PC-3 (cell line): ENCODE data around the gene TBC1D5. TPM values are rescaled to one million over a fixed set of nuclear protein-coding genes. Genes with fewer than 3 reads are reported as not detected.

Experiments used
- ATAC-seq: fragments of 200-7000 bp; cut with Tn5 transposase; 2 replicates; pipeline ENCODE4 v1.9.1; 2020; ENCODE audit warnings: mild to moderate bottlenecking, moderate library complexity
- BruUV-seq: library from RNA; stranded (reverse); fragments of 400-500 nt; replicated peaks from 2 replicates; lab custom pipeline; 2021; lab: Mats Ljungman, UMichigan
- CTCF ChIA-PET: fragments of 300-600 bp; sonication (Branson Sonifier 250); formaldehyde crosslinking; loops from one replicate; lab custom pipeline; 2022; ENCODE audit warnings: antibody characterized with exemption; lab: Charles Lee
- POLR2A ChIA-PET: fragments of 300-600 bp; sonication (Branson Sonifier 250); formaldehyde crosslinking; loops from one replicate; lab custom pipeline; 2022; ENCODE audit warnings: antibody characterized with exemption; ENCODE audit not compliant: unreplicated experiment; lab: Charles Lee
- DNase-seq: peaks from one replicate; pipeline ENCODE4 v3.0.0-alpha.2; 2015
- H2AFZ ChIP-seq: fragments of 300-600 bp; sonication (generic); 2 replicates; pipeline ENCODE4 v1.6.0; 2016; ENCODE audit warnings: antibody characterized with exemption, low read length
- H3F3A ChIP-seq: fragments of 300-600 bp; sonication (generic); one replicate; pipeline ENCODE4 v1.6.0; 2017; ENCODE audit warnings: antibody characterized with exemption, low read length, control low read depth, mild to moderate bottlenecking; ENCODE audit not compliant: unreplicated experiment
- H3K27ac ChIP-seq: fragments of 300-600 bp; sonication (generic); 2 replicates; pipeline ENCODE4 v1.5.1; 2016; ENCODE audit warnings: mild to moderate bottlenecking, low read length
- H3K27me3 ChIP-seq: fragments of 300-600 bp; sonication (generic); 2 replicates; pipeline ENCODE4 v1.6.1; 2016; ENCODE audit warnings: low read length, mixed read lengths
- H3K36me3 ChIP-seq: fragments of 300-600 bp; sonication (generic); 2 replicates; pipeline ENCODE4 v1.6.1; 2016; ENCODE audit warnings: low read depth, mixed run types, low read length, mixed read lengths
- H3K4me1 ChIP-seq: fragments of 300-600 bp; sonication (generic); 2 replicates; pipeline ENCODE4 v1.5.1; 2016; ENCODE audit warnings: low read length; ENCODE audit not compliant: insufficient read depth
- H3K4me2 ChIP-seq: fragments of 300-600 bp; sonication (generic); 2 replicates; pipeline ENCODE4 v1.6.0; 2016; ENCODE audit warnings: low read length
- H3K4me3 ChIP-seq: fragments of 300-600 bp; sonication (generic); 2 replicates; pipeline ENCODE4 v1.5.1; 2016; ENCODE audit warnings: mild to moderate bottlenecking, low read length, mixed read lengths
- H3K79me2 ChIP-seq: fragments of 300-600 bp; sonication (generic); 2 replicates; pipeline ENCODE4 v1.6.1; 2017; ENCODE audit warnings: low read length, mixed read lengths
- H3K9ac ChIP-seq: fragments of 300-600 bp; sonication (generic); 2 replicates; pipeline ENCODE4 v1.6.0; 2016; ENCODE audit warnings: mild to moderate bottlenecking, low read length
- H3K9me2 ChIP-seq: fragments of 300-600 bp; sonication (generic); replicated peaks from 2 replicates; pipeline ENCODE4 v1.6.1; 2016; ENCODE audit warnings: mixed run types, low read length, mixed read lengths
- H3K9me3 ChIP-seq: fragments of 300-600 bp; sonication (generic); 2 replicates; pipeline ENCODE4 v1.6.1; 2016; ENCODE audit warnings: low read length, mixed read lengths
- H4K20me1 ChIP-seq: fragments of 300-600 bp; sonication (generic); 2 replicates; pipeline ENCODE4 v1.6.1; 2016; ENCODE audit warnings: low read length, mixed read lengths
- EZH2 ChIP-seq: fragments of 300-600 bp; sonication (generic); IDR thresholded peaks from one replicate; pipeline ENCODE4 v1.6.1; 2017; ENCODE audit warnings: antibody characterized with exemption, mild to moderate bottlenecking, low read length; ENCODE audit not compliant: unreplicated experiment
- EZH2phosphoT487 ChIP-seq: fragments of 300-600 bp; sonication (generic); IDR thresholded peaks from 2 replicates; pipeline ENCODE4 v1.6.1; 2018; ENCODE audit warnings: mild to moderate bottlenecking, antibody characterized with exemption, low read length, borderline replicate concordance
- intact Hi-C: fragments of 100-400 bp; cut with micrococcal nuclease; formaldehyde crosslinking; loops from 2 replicates; pipeline ENCODE4 v1.9.0; 2023
- total RNA-seq: library from RNA; depleted of rRNA; stranded (reverse); fragments of >200 nt; gene quantifications from 2 replicates; pipeline ENCODE4 v1.2.3, GENCODE V29; 2014
- TF ChIP-seq, protein P1 (sequence below): fragments of 300-600 bp; sonication (generic); conservative IDR thresholded peaks from 2 replicates; pipeline ENCODE4 v1.5.1; 2017; ENCODE audit warnings: antibody characterized with exemption, low read depth, mild to moderate bottlenecking, low read length

TBC1D5 gene
- total RNA-seq, 1 experiment from 2014 or later: 54.5 TPM

DNA sequence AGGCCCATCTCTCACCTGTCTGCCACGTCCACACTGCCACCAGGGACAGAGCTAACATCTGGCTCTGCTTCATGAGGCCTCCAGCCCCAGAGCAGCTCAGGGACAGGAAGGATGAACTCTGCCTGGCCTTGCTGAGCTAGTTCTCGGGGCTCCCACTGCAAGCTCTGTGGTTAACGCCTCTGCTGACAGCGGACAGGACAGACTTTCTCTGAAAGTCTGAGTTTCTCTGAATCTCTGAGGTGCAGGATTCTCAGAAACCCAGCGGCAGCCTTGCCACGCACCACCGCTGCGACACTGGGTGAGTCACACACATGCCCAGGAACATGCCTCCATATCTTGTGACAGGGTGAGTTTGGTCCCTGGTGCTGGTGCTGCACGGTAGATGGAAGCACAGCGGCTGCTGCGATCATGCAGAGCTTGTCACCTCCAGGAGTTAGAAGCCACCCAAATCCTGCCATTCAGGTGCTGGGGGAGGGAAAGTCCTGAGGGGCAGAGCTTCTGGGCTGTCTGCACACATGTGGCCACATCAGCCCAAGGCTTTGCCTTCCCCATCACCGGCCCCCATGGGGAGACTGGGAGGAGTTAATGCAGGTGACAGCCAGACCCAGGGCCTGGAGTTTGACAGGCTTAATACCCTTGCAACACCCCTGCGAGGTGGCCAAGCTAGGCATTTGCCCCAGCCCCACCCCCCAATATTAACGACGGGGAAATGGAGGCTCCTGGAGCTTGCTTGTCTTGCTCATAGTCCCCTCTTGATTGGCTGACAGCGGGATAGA lies 590.6 kb downstream of the TBC1D5 start:
- ChIA-PET POLR2A (no interaction called here), CTCF (no interaction called here)
- Histone ChIP-seq H3K4me1 (no peaks in the 10 kb centered on the region), H3K4me3 (no peak overlapping the region), H3K27me3 (no peaks in the 10 kb centered on the region), H3K36me3 (0 out of 2 replicates have a peak, but pooled peaks cover 9% of the 10 kb centered on the region), H2AFZ (no peak overlapping the region), H3K79me2 (no peaks in the 10 kb centered on the region), H4K20me1 (no peaks in the 10 kb centered on the region), H3K27ac (no peak overlapping the region), H3K9me2 (no peaks in the 10 kb centered on the region), H3K4me2 (no peak overlapping the region), H3F3A (no peaks in the 10 kb centered on the region), H3K9ac (no peak overlapping the region), H3K9me3 (no peaks in the 10 kb centered on the region)
- ATAC-seq: no peak; the same call in 1 of the 2 replicates
- no peak for DNase-seq
- no peak for TF ChIP-seq EZH2phosphoT487
- no peak for TF ChIP-seq EZH2
- TF ChIP-seq, protein P1, sequence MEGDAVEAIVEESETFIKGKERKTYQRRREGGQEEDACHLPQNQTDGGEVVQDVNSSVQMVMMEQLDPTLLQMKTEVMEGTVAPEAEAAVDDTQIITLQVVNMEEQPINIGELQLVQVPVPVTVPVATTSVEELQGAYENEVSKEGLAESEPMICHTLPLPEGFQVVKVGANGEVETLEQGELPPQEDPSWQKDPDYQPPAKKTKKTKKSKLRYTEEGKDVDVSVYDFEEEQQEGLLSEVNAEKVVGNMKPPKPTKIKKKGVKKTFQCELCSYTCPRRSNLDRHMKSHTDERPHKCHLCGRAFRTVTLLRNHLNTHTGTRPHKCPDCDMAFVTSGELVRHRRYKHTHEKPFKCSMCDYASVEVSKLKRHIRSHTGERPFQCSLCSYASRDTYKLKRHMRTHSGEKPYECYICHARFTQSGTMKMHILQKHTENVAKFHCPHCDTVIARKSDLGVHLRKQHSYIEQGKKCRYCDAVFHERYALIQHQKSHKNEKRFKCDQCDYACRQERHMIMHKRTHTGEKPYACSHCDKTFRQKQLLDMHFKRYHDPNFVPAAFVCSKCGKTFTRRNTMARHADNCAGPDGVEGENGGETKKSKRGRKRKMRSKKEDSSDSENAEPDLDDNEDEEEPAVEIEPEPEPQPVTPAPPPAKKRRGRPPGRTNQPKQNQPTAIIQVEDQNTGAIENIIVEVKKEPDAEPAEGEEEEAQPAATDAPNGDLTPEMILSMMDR: no peak
- intact Hi-C loops: no loop called here
- BruUV-seq: no TSS peak

DNA sequence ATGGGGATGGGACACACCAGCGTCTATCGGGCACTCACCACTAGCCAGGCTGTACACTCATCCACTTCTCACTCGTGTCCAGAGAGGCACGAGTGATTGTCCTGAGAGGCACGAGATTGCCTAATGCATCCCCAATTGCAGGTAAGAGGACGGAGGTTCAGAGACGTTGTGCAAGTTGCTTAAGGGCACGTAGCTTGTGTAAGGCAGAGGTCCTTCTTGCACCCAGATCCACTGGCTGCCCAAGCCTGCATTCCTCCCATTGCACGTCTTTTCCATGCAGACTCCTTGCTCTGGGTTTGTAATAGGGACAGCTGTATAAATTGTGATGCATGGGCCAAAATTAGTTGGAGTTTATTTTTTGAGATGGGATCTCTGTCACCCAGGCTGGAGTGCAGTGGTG lies 593.4 kb downstream of the TBC1D5 start:
- no peak for DNase-seq
- Histone ChIP-seq H3K27me3 (no peaks in the 10 kb centered on the region), H3K4me3 (no peak overlapping the region), H3K36me3 (0 out of 2 replicates have a peak, but pooled peaks cover 9% of the 10 kb centered on the region), H3K27ac (no peak overlapping the region), H3F3A (no peaks in the 10 kb centered on the region), H3K4me2 (no peak overlapping the region), H3K9ac (no peak overlapping the region), H3K4me1 (no peaks in the 10 kb centered on the region), H3K9me2 (no peaks in the 10 kb centered on the region), H3K79me2 (no peaks in the 10 kb centered on the region), H2AFZ (no peak overlapping the region), H4K20me1 (no peaks in the 10 kb centered on the region), H3K9me3 (no peaks in the 10 kb centered on the region)
- intact Hi-C loops: no loop called here
- TF ChIP-seq EZH2 (no peak), EZH2phosphoT487 (no peak)
- TF ChIP-seq, protein P1: no peak
- ATAC-seq: no peak
- ChIA-PET CTCF (no interaction called here), POLR2A (no interaction called here)
- no TSS peak for BruUV-seq

DNA sequence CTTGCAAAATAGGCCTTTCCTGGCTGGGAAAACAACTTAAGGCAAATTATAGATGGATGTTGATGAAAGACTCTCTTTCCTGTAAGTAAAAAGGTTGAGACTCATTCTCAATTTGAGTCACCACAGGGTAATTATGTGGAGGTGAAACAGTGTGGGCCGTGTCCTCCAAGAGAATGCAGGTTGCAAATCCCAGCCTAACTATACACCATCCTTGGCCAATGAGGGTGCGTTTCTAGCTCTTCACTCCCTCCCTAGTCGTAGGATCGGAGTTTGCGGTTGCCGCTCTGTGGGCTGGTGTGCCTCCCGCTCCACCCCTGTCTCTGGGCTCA lies 597.8 kb downstream of the TBC1D5 start:
- Histone ChIP-seq H3K9me3 (no peaks in the 10 kb centered on the region), H3K9me2 (no peaks in the 10 kb centered on the region), H3K27ac (no peak overlapping the region), H3K79me2 (no peaks in the 10 kb centered on the region), H3K9ac (no peak overlapping the region), H3K36me3 (no peaks in the 10 kb centered on the region), H3K4me1 (no peaks in the 10 kb centered on the region), H3F3A (no peaks in the 10 kb centered on the region), H4K20me1 (no peaks in the 10 kb centered on the region), H3K27me3 (no peaks in the 10 kb centered on the region), H3K4me2 (no peak overlapping the region), H3K4me3 (no peak overlapping the region), H2AFZ (no peak overlapping the region)
- no peak for TF ChIP-seq EZH2phosphoT487
- no peak for TF ChIP-seq EZH2
- TF ChIP-seq, protein P1: no peak
- CTCF ChIA-PET: no interaction called here
- POLR2A ChIA-PET: no interaction called here
- DNase-seq (no peak), ATAC-seq (no peak)
- no TSS peak for BruUV-seq
- intact Hi-C loops: no loop called here
